Activated gamma-delta T cell treated with anti-CD3 and anti-CD28 coated beads, Interleukin-2, amount 50 U/mL, for 16 hours (primary cell): ENCODE data around the gene KIRREL1.

Experiments
- DNase-seq: peaks from one replicate; pipeline ENCODE4 v3.0.0-alpha.2; 2020; ENCODE audit warnings: low read depth

The KIRREL1 gene

DNA sequence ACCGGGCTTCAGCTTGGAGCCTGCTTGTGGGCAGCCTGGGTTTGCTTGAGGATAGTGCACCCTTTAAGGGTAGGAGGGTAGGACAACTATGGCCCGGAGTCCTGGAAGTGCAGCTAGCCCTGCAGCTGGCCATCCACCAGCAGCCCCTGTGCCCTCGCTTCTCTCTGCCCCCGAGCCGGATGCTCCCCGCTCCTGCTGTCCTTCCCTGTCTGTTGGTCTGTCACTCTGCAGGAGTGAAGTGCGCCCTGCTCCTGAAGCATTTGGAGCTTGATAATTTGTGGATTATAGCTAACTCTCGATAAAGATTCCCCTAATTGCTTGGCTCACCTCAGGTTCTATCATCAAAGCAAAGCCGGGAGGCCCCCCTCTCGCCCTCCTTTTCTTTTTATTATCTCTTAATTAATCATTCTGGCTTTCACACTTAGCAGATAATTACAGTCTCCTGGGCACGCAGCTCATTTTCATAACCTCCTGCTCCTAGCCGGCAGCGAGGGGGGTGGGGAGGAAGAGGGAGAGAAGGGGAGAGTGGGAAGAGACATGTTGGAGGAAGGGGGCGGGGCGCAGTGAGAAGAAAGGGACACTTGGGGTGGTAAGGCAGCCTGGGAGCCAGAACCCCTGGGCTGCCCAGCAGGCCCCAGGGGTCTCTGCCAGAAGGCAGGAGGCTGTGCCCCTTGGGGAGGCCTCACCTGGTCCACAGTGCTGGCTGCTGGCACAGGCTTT is 14.4 kb downstream of the KIRREL1 start:
- no peak for DNase-seq

DNA sequence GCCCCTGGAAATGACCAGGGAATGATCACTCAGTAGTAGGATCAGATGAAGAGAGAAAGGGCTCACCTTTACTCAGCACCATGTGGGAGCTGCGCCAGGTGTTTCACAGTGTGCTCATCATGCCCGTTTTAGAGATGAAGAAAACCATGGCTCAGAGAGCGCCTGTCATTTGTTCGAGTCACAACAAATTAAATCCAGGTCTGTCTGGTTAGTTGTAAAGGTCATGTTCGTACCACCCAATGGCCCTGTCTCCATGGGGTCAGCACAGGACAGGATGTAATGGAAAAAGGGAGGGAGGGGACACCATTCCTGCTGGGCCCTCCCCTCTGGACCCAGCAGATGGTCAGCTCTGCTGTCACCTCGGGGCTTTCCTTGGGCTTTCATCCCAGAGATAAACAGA is 15.2 kb downstream of the KIRREL1 start:
- DNase-seq = no peak

DNA sequence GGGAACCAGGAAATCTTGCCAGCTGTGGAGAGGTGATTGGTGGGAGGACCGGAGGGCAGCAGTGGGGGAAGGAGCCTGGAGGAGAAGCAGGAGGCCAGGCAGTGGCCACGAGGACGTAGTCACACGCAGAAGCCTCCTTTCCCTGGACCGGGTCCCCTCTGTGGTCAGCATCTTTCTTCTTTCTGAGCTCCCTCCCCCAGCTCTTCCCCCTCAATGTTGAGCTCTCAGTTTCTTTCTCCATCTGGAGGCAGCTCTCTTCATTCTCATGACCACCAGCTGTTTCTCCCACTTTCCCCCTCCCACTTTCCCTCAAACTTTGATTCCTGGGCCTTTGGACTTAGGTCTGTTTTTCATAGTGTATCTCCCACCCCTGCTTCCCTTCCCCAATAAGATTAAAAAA is 18.3 kb downstream of the KIRREL1 start:
- DNase-seq = no peak

DNA sequence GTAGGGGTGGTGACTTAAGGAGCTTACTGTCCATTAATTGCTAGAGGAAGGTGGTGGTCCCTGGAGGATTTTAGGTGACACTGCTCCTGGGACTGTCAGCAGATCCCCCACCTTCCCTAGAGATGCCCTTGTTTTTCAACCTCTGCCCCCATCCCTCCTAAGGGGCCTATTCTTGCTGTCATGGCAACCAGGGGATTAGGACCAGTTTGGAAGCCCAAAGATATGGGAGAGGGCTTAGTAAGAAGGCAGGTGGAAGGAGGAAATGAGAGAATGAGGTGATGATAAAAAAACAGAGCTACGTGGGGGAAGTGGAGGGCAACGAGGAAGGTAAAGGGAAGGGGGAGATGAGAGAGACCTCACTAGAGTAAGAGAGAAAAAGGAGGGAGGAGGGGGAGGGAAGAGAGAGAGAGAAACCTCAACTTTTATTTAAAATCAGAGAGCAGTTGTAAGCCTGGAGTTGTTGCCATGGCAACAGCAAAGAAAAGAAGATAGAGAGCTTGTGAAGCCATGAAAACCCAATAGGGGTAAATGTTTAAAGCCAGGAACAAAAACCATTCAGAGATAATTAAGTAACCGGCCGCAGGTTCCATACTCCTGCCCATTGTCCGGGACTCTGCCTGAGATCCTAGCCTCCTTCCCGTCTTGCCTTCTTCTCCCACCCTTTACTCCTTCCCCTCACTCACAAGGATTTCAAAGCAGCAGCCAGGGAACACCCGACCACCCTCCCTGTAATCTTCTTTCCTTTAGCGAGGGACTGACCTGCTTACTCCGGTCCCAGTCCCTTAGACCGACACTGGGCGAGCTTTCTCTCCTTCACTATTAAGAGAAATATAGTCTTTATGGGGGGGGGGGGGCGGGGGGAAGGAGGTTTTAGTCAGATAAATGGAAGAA is 20.6 kb downstream of the KIRREL1 start:
- no peak for DNase-seq

DNA sequence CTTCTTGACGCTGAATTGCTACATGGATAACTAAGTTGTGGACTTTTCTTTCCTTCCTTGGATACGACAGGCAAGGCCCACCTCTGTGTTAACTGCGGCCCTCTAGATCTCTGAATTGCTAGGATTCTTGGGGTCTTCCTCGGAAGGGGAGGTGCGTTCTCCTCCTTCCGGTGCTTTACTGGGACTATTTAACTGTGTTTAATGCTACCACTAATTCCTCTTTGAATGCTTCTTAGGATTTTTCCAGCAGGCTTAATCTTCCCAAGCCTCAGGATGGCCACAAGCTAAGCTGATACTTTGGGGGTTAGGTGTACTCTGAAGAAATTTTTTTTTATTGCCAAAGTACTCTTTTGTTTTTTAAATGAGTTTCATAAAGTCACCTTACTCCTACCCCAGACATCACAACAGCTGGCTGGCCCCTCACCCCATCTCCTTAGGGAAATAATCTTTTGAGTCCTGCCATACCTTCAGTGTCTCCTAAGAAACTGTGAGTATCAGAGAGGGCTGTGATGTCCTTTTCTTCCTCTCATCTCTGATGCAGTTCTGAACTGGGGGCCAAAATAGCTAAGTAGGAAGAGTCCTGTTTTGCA is 21.4 kb downstream of the KIRREL1 start:
- no peak for DNase-seq

DNA sequence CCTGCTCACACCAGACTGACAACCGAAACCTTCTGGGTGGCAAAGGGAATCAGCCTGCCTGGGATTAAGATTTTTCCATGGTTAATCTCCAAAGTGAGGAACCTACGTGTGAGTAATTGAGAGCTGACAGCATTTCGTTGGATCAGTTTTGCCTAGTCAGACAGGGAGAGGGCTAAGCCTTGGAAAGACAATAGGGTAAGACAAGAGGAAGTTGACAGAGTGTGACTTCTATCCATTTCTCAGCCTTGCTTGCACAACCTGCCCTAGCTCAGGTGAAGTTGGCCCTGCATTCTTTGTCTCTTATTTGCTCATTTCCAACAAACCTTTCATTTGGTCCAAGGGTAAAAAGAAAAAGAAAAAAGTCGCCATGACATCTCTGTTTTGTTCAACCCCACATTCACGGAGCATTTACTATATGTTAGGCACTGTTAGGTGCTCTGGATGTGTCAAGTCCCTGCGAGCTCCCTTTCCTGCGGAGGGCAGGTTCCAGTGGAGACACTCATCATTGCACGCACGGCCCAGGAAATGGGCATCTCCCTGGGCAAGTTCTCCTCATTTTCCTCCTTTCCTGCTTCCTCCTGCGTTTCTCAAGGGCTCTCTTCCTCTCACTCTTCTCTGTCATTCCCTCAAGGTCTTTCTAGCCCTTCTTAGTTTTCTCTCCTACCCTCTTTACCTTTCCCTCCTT is 23.3 kb downstream of the KIRREL1 start:
- no peak for DNase-seq

DNA sequence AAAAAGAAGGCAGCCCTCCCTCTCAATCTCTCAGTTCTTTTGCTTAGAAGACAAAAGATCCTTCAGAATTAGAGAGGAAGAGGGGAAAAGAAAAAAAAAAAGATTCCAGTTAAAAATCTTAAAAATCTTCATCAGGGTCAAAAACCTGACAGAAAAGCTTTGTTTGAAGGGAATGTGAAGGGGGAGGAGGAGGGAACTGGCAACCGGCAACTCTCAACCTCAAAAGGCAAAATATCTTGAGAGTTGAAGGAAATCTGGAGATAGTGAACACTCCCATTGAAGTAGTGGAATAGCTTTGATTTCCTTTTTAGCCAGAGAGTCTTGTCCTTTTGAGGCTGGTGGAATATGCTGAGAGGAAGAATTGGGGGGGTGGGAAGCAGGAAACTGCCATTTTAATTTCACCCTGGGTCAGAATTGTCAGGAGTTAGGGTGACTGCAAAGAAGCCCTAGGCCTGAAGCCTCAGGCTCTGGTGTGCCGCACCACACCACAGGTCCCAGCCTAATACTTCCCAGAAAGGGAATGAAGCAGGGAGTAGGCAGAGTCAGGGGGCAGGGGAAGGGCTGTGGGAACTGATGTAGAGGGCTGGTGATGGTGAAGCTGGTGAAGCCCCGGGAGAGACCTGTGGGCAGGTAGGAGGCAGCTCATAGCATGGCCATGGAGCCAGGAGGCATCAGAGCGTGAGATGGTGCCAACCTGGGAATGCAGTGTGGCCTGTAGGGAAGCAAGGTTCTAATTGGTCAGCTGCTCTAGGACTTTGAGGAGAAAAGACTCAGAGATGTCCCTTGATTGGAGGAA is 24.6 kb downstream of the KIRREL1 start:
- no peak for DNase-seq

DNA sequence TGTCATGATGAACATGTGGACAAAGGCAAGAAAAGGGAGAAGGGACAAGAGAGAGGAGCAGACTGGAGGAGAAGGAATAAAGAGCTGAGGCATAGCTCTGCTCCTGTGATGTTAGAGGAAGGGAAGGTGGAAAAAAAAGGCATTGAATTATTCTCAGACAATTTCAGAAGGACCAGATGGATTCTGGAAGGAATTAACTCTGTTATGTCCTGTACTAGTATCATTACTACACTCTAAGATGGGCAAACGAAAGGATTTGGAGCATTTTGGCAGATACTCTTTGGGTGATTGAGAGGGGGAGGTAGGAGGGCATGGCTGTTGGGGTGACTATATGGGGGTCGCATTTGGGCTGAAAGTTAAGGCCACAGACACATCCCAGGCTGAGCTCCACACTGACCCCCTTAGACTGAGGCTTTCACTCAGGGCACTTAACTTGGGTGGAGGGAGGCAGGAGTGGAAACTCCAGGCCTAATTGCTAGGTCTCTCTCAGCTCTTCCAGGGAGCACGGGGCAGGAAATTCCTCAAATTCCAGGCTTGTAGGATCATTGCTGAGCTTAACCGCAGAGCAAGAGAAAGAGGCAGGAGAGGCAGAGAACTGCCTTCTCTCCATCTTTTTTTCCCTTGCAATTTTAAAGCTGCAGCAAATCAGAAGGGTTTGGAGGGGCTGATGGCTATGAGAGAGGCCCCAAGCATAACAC is 25.9 kb downstream of the KIRREL1 start:
- no peak for DNase-seq

DNA sequence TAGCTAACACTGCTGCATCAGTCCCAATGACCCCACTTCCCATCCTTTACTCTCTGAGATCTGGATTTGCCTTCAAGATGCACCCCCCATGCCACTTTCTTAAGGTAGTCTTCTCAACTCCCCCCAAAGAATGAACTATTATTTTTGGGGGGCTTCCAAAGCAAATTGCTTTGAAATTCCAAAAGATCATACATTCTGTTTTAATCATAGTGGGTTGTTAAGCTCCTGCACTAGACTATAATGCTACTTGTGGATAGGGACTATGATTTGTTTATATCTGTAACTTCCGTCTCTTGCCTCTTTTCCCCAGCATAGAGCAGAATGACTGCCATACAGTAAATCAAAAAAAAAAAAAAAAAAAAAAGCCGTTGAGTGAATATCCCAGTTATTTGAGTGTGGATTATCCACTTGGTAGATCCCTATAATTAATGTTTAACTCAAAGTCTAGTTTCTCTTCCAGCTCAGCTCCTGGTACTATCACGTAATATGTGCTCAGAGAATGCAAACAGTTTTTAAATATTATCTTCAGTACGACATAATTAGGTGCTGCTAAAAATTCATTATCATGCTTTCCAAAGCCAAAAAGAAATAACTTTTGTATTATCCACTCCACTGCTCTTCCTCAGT is 26.9 kb downstream of the KIRREL1 start:
- DNase-seq = no peak

DNA sequence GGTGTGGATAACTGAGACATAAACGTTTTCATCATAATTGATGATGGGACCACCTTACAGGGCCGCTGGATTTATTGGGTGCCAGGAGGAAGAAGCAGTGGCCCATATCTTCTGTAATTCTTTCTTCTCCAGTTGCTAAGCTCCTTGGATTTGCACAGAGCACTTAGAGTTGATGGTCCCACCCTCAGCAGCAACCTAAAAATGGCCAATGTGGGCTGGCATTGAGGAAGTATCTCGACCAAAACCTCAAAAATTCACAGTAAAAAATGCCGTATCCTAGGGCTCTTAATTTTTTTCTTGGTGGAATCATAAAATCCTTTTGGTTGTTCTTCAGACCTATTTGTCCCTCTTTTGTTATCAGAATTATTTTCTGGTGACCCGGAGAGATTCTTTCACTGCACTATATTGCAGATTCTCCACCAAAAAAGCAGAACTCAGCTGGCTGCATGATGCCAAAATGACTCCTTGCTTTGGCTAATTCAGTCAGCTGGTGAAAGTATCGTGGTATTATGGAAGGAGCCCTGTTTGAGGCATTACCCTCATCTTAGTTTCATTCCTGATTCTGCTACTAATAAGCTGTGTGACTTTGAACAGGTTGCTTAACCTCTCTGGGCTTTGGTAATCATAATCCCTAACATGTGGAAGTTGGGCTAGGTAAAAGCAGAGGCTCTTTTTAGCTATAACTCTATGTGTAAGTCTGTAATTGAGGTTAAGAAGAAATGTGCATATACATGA is 27.6 kb downstream of the KIRREL1 start:
- no peak for DNase-seq

DNA sequence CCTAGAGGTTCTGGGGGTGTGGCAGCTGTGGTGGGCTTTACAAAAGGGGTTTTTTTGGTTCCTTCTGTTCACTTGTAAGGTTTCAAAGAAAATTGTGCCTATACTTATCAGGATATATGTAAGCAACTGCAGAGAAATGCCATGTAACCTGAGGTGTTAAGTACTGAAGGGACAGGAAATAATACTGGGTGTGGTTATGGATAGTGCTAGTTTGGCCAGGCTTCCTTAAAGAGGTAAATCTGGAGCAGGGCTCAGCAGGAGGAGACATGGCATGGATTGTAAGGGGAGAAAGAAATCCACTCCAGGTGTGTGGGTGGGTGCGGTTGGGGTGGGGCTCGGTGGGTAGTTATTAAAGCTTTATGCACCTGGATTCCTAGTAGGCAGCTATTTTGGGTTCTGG is 28.3 kb downstream of the KIRREL1 start:
- no peak for DNase-seq

DNA sequence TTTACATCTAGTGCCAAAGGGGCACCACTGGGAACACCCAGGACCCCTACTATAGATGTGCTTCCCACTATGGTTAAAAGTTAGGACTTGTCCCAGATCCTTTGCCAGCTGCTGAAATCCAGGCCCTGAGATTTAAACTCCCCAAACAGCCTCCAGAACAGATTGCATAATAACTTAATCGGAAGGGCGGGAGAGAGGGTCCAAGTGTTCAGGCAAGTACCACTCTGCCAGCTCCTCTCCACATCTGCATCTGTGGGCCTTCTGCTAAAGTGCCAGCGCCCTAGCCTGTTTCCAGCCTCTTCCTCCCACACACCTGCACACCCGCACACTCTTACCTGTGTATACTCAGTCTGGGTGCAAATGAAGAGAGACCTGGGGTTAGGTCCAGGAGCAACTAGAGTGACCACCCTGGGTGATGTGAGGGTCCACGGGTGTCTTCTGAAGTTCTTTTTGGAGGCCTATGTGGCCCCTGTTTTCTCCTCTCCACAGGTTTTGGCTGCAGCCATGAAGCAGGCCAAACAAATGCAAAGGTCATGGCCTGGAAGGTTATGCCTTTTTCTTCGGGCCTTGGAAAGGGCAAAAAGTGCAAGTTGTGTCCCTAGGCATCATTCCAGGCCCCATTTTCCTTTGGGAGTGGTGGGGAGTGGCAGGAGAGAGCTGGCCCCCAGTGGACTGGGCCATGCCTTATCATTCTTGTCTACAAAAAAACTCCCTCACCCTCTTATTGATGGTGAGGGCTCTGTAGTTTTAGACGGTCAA is 29.3 kb downstream of the KIRREL1 start:
- DNase-seq = no peak

DNA sequence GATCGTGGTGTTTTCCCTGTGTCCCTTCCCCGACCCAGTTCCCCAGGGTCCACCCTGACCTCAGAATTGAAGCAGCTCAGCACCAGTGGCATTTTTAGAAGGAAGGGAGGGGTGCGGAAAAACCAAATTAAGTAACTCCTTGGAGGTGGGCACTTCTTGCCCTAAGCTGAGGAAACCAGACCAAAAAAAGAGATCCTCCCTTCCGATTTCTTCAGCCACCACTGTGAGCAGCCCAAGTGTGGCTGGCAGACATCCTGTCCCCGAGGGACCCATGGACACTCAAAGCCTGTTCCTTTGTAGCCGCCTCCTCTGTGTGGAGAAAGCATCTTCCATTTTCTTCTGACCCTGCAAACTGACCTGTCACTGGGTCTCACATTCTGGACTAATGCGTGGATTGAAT is 31.3 kb downstream of the KIRREL1 start:
- no peak for DNase-seq

DNA sequence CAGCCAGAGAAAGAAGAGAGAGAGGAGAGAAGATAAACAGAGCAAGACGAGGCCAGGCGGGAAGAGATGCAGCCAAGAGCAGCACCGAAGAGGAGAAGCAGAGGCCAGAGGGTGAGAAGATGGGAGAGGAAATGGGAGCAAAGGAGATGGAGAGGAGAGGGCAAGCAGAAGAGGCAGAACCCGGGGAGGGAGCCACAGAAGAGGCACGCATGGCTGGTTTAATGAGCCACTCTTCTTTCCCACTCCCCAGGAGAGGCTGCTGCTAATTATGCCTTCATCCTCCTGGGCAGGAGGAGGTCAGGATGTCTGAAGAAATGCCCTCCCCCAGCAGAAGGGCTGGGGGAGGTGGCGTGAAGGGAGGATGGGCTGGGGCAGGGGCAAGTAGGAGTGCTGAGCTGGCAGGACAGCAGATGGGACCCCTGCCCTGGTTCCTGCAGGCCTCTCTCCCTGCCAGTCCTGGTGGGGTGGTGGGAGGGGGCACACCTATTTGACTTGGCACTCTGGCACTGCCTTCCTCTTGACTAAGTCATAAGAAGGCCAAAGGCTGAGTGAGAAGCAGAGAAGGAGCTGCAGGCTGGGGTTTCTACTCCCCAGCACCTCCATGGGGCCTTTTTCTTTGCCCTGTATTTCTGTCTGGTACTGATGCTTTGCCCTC is 32.3 kb downstream of the KIRREL1 start:
- DNase-seq = no peak

DNA sequence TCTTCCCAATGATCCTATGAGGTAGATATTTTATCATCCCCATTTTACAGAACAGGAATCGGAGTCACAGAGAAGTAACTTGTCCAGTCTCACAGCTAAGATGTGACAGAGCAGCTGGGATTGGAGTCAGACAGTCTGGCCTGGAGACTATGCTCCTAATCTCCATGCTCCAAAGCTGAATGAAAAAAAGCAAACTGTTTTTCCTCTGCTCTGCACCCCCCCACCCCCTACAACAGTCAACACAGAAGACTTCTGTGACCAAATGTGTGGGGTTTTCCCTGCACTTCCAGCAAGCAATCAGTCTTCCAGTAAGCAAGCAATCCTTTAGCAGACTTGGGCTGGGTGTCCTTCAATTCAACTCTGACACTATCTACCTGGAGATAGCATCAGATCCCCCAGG is 33.2 kb downstream of the KIRREL1 start:
- no peak for DNase-seq

DNA sequence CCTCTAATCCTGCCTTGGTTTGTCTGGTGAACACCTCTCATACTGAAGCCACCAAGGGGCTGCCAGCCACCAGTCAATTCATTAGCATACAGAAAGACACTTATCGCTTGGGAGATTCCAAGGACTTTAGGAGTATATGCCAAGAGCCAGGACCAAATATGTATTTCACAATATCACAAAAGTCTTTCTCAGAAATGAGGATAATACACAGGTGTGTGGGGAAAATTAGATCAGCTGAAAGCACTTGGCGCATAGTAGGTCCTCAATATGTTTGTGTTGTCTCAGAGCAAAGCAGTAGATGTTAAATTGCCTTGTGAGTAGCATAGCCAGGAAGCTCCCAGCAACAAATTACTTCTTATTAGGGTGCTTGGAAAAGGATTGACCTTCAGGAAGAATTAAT is 34.1 kb downstream of the KIRREL1 start:
- DNase-seq = no peak

DNA sequence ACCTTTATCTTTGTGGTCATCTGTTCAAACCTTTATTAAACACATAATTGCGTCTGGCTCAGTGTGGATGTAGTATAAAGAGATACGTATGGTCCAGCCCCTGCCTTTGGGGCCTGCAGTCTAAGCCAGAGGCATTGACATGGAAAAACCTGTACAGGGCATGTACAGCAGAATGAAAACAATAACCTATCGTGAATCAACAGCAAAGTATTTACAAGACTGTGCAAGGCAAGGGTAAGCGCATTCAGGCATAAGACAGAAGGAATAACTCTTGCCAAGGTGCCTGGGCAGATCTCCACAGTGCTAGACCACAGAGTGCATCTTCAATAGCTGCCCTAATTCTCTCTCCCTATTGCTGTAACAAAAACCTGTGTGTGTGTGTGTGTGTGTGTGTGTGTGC is 35.5 kb downstream of the KIRREL1 start:
- DNase-seq = no peak

DNA sequence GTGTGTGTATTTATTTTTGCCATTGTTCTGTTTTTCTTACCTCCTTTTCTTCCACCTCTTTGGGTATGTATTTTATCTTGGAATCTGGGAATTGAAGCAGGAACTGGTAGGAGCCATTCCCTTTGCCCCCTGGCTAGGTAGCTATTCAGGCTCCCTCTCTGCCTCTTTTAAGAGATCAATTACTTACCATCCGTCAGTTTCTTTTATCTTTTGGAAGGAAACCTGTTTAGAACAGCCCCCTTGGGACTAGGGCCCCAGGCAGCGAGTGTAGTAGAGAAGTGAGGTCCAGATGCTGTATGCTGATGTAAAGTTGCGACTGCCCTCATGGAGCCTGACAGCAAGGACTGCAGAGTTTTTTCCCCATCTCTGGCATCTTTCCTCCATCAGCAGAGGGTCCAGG is 41.6 kb downstream of the KIRREL1 start:
- DNase-seq = no peak
